WI38 (cell line): Measurements from ENCODE around the gene XIRP2.

ENCODE experiments used
- H3K4me3 ChIP-seq: 2 replicates; pipeline ENCODE4 v1.5.1; 2011; ENCODE audit warnings: low read depth, mild to moderate bottlenecking, control low read depth, low read length
- TF ChIP-seq, protein P1 (sequence below): IDR thresholded peaks from 2 replicates; pipeline ENCODE4 v1.5.1; 2012; ENCODE audit warnings: low read depth, mild to moderate bottlenecking, control low read depth, low read length

XIRP2 gene

DNA sequence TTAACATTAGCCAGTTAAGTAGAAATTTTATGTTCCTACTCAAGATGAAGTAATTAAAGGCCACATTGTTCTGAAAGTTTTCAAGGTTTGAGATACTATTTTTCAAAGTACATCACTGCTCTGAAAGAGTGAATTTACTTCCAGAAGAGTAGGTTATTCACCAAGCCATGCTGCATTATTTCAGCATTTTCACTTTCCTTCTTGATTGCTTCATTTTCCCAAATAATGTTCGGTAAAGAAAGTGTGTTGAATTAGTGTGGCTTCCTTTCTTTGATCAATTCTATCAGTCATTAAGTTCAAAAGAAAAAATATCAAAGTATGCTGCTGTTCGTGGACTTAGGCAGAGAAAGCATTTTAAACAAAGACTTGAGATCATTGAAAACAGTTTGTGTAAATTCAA lies 310.3 kb downstream of the XIRP2 start:
- no peak overlapping the region for H3K4me3 ChIP-seq
- TF ChIP-seq, protein P1, sequence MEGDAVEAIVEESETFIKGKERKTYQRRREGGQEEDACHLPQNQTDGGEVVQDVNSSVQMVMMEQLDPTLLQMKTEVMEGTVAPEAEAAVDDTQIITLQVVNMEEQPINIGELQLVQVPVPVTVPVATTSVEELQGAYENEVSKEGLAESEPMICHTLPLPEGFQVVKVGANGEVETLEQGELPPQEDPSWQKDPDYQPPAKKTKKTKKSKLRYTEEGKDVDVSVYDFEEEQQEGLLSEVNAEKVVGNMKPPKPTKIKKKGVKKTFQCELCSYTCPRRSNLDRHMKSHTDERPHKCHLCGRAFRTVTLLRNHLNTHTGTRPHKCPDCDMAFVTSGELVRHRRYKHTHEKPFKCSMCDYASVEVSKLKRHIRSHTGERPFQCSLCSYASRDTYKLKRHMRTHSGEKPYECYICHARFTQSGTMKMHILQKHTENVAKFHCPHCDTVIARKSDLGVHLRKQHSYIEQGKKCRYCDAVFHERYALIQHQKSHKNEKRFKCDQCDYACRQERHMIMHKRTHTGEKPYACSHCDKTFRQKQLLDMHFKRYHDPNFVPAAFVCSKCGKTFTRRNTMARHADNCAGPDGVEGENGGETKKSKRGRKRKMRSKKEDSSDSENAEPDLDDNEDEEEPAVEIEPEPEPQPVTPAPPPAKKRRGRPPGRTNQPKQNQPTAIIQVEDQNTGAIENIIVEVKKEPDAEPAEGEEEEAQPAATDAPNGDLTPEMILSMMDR = no peak

DNA sequence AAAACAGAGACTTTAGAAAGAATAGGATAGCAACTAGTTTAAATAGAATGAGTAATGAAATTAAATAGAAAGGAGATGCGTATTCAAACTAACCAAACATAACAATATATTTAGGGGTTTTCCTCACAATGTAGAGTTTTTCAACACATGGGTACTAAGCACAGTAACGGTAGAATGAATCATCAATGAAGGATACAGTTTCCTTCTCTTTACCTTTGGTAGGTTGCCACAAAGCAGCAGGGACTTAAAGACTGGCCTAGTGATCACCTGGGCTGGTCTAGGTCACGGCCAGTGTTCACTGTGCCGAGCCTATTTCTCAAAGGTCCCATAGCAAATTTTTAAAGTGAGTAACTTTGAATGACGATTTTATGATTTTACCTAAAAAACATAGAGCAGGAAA lies 311.7 kb downstream of the XIRP2 start:
- H3K4me3 ChIP-seq = no peak overlapping the region
- TF ChIP-seq, protein P1 = no peak

DNA sequence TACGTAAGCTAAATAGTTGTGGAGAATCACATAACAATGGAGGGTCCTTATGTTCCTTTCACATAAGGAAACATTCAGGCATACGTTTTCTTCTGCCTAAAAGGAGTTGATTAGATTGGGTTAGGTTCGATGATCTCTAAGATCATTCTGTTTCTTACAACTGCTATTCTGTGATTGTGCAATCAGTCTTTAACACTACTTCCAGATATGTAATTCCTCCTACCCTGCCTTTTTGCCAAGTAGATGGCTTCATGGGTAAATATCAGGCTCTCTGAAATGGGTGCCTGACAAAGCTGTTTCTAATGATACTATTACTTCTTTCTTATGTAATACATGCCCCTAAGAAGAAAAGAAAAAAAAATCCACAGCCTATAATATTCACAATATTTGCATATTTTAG lies 321.5 kb downstream of the XIRP2 start:
- H3K4me3 ChIP-seq = no peak overlapping the region
- TF ChIP-seq, protein P1 = no peak

DNA sequence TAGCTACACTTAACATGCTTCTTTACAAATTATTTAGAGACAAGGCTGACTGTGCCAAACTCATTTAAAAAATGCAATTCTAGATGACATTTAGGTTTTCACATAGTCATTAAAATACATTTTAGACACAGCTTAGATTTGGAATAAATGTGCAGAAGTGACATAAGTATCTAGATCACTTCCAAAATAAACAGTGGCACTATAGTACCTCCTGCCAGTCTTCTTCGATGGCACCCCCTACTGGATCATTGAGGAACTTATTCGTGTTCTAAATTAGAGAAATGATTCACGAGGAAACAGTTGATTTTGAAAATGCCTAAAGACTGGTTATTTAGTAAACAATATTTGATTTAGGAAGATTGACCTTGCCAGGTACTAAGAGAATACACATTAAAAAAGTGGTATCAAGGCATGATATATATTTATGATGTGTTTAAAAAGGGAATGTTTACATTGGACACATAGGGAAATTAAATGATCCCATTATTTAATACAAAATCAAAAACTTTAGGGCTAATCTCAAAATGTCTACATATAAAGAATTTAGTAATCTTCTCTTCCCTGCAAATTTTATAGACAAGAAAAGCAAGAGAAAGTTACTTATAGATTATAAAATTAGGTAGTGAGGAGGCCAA lies 323.9 kb downstream of the XIRP2 start:
- H3K4me3 ChIP-seq = no peak overlapping the region
- TF ChIP-seq, protein P1 = peak; percentile 68; the same call in 1 of the 2 replicates

DNA sequence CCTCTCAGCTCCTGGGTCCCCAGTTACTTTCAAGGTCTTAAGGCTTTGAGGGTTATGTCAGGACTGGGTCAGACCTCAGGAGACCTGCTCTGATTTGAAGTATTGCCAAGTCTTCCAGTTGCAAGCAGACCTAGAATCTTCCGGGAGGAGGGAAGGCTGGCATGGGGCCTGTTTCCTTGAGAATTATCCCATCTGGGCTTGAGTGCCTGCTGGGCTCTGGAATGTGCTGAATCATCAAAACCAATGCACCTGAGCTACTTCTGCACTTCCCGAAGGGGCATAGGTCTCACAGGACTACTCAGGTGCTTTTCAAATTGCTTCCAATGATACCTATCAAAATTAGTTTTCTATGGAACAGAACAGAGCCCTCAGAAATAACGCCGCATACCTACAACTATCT lies 327.3 kb downstream of the XIRP2 start:
- no peak overlapping the region for H3K4me3 ChIP-seq
- TF ChIP-seq, protein P1 = no peak

DNA sequence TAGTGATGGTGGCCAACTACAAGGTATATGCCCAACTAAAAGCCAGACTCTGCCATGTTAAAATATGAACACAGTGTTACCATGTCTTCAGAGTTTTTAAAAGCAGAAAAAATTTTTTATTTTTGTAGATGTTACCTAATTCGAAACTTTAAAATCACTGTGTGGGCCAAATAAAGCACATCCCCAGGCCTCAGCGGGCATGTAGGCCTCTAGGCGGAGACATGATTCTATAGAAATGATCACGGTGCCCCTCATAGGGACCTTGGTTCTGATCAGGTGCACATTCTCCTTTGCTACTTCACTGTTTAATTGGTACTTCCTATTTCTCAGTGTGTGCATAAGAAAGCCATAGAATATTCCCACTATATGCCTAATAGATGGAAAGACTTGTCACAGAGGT lies 349.2 kb downstream of the XIRP2 start:
- TF ChIP-seq, protein P1 = no peak
- H3K4me3 ChIP-seq = no peak overlapping the region

DNA sequence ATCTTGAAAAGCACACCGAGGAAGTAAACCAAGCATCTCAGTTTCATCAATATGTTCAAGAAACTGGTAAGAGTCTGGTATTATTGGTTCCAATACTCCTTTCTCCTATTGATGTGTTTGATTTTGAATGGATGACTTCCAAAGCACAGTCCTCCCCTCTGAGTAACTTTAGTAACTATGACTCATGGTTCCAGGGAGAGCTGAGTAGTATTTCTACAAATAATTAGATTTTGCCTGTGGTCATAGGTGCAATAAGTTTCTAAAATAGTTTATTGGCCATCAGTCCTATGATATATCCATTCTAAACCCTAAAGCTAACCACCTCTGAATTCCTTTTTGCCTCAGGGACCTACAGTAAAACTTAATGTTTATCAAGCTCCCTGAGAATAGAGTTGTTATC lies 352.4 kb downstream of the XIRP2 start:
- TF ChIP-seq, protein P1 = no peak

More for the DNA sequence above, 352.4 kb downstream of the XIRP2 start:
- H3K4me3 ChIP-seq = no peak overlapping the region
